GM12873 (cell line): ENCODE measurements around the gene SENP3.

Experiments used
- CTCF ChIP-seq: IDR thresholded peaks from 2 replicates; pipeline ENCODE4 v1.5.1; 2012; ENCODE audit warnings: low read depth, mild to moderate bottlenecking, moderate library complexity, low read length, control low read depth; ENCODE audit not compliant: insufficient read depth; ENCODE audit errors: missing control alignments

SENP3 gene

GRCh38 chr17:7549401-7550055 lies 12.2 kb upstream of the SENP3 start:
- TF ChIP-seq CTCF = no peak

DNA sequence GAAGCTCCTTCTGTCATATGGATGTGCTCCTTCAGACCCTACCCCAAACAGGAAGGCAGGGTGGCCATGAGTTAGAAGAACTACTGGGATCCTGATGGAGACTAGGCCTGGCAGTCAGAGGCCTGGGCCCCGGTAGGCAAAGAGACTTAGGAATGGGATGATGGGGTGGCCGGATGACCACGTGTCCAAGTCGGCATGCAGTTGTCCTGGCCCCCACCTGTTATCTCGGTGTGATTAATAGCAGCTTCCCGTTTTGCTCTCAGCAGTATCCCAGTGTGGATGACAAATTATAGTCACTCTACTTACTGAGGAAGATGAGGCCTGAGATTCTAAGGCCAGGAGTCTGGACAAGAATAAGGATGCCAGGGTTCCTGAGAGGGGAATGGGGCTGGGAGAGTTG lies 11.4 kb upstream of the SENP3 start:
- no peak for TF ChIP-seq CTCF

GRCh38 chr17:7551396-7551795 lies 10.3 kb upstream of the SENP3 start:
- TF ChIP-seq CTCF = no peak

GRCh38 chr17:7552621-7553051 lies 9.1 kb upstream of the SENP3 start:
- no peak for TF ChIP-seq CTCF

DNA sequence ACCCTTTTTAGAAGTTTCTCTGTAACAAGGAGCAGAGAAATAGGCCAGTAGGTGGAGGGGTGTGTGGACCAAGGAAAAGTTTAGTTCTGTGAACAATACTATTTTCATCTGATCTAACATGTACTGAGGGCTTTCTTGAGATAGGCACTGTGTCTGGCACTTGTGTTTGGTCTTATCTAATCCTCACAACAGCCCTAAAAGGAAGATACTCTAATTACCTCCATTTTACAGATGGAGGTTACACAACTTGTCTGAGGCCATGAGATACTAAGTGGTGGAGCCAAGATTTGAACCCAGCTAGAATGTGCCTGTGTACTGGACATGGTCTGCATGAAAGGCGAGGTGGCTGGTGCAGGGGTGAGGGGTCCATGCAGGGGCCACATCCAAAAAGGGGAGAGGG lies 8.4 kb upstream of the SENP3 start:
- TF ChIP-seq CTCF = no peak

DNA sequence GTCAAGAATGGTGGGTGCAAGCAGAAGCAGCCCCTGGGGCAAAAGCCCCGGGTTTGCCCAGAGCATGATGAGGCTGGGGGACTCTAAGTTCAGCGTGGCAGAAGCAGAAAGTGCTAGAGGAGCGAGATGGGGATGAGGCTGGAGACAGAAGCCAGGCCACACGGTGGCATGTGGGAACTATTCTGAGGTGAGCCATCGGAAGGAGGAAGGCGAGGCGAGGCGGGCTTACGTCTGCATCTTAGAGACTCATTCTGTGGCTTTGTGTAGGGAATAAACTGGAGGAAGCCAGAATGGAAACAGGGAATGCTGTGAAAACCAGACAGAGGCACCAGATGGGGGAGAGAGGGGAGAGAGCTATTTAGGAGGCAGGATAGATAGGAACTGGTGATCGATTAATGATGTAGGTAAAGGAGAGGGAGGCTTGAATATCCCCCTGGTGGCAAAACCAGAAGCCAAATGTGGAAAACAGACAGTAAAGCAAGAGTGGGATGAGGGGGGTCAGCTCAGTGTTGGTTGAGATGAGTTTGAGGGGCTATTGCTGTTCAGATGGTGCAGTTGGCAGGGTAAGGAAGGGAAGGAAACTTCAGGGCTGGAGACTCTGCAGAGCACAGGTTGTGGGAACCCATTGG lies 6.3 kb upstream of the SENP3 start:
- peak; percentile 30 for TF ChIP-seq CTCF

GRCh38 chr17:7556627-7557026 lies 5.1 kb upstream of the SENP3 start:
- no peak for TF ChIP-seq CTCF
